Transverse colon (tissue), 4 donors: ENCODE data around the gene WWOX.

Source experiments
- CTCF ChIP-seq, 5 experiments: fragments of 200-600 bp in 3 of 5; fragments of 450-650 bp in 2 of 5; sonication (generic) in 3 of 5; IDR thresholded peaks; 1 replicate in 2 of 5; 2 replicates in 3 of 5; pipeline ENCODE4 v1.5.1; 2016 to 2017; ENCODE audit warnings: antibody characterized with exemption in 5 of 5, inconsistent platforms in 3 of 5, mild to moderate bottlenecking in 2 of 5, moderate library complexity in 1 of 5
- EP300 ChIP-seq: sonication (generic); formaldehyde crosslinking; IDR thresholded peaks from one replicate; pipeline ENCODE4 v1.6.1; 2017; ENCODE audit warnings: antibody characterized with exemption, low read depth
- POLR2A ChIP-seq: fragments of 450-650 bp; IDR thresholded peaks from one replicate; pipeline ENCODE4 v1.6.1; 2016; ENCODE audit warnings: antibody characterized with exemption, mild to moderate bottlenecking, moderate library complexity
- POLR2AphosphoS5 ChIP-seq, 3 donors: sonication (generic); formaldehyde crosslinking; IDR thresholded peaks; one replicate each; pipeline ENCODE4 v1.6.1; 2016; ENCODE audit warnings: antibody characterized with exemption in 3 of 3

- TF ChIP-seq CTCF (IDR thresholded peaks at IDR 0.05) (no peak), POLR2A (no peak), EP300 (no peak), POLR2AphosphoS5 (IDR thresholded peaks at IDR 0.05) (no peak)
These were observed 831.1 kb downstream of the WWOX start for GRCh38 chr16:78930561-78930960.
